Aorta (tissue), 5 donors: ENCODE data around the gene RASSF10. TPM values are rescaled to one million over a fixed set of nuclear protein-coding genes. Genes with fewer than 3 reads are reported as not detected.

ENCODE experiments used
- ATAC-seq: fragments of 200-7000 bp; cut with Tn5 transposase; one replicate; pipeline ENCODE4 v1.9.1; 2022; ENCODE audit warnings: moderate library complexity; ENCODE audit not compliant: low FRiP score
- DNase-seq, 2 donors: peaks; one replicate each; pipeline ENCODE4 v3.0.0-alpha.2; 2020
- H3K27ac ChIP-seq, 2 donors: one replicate each; pipeline ENCODE4 v1.5.1; 2013; ENCODE audit warnings: low read length in 2 of 2, mild to moderate bottlenecking in 2 of 2, moderate library complexity in 2 of 2, control low read depth in 1 of 2, inconsistent platforms in 1 of 2, low read depth in 1 of 2
- H3K27me3 ChIP-seq, 2 donors: one replicate each; pipeline ENCODE4 v1.6.1; 2013; ENCODE audit warnings: control low read depth in 1 of 2, low read length in 1 of 2, mild to moderate bottlenecking in 1 of 2, moderate library complexity in 1 of 2; ENCODE audit not compliant: insufficient read depth in 2 of 2, control insufficient read depth in 1 of 2
- H3K36me3 ChIP-seq, 2 donors: one replicate each; pipeline ENCODE4 v1.6.1; 2013; ENCODE audit warnings: control low read depth in 1 of 2, low read length in 1 of 2, mild to moderate bottlenecking in 1 of 2; ENCODE audit not compliant: insufficient read depth in 2 of 2, control insufficient read depth in 1 of 2
- H3K4me1 ChIP-seq, 2 donors: one replicate each; pipeline ENCODE4 v1.6.1; 2013; ENCODE audit warnings: low read length in 2 of 2, control low read depth in 1 of 2, mild to moderate bottlenecking in 1 of 2, moderate library complexity in 1 of 2; ENCODE audit not compliant: insufficient read depth in 2 of 2, control insufficient read depth in 1 of 2
- H3K4me3 ChIP-seq, 2 donors: one replicate each; pipeline ENCODE4 v1.5.1; 2013; ENCODE audit warnings: low read length in 2 of 2, control low read depth in 1 of 2, mild to moderate bottlenecking in 1 of 2
- H3K9me3 ChIP-seq: one replicate; pipeline ENCODE4 v1.6.1; 2013; ENCODE audit warnings: mild to moderate bottlenecking, low read length; ENCODE audit not compliant: control insufficient read depth
- WGBS, 2 donors: extraction: QIAGEN DNeasy Blood & Tissue Kit; methylation state at CpG; one replicate each; pipeline ENCODE4 v1.1.7; 2013; 5-methylcytosine and 5-hydroxymethylcytosine counted together
- intact Hi-C, 2 donors: fragments of 100-400 bp; cut with DNase I; formaldehyde crosslinking; loops; one replicate each; pipeline versions ENCODE4 v1.14.2 to v1.15.0; 2022
- polyA plus RNA-seq, 2 donors: library from polyadenylated mRNA; stranded (reverse); fragments of 200-250 nt; gene quantifications; one replicate each; pipeline ENCODE4 v1.2.3, GENCODE V29; 2013
- total RNA-seq, 2 donors: library from RNA; stranded (reverse); fragmentation: NEBNext Ultra II Directional; extraction: Animal tissue kit (Norgen Biotek cat#: 25700); gene quantifications; one replicate each; pipeline ENCODE4 v1.2.1, GENCODE V29; 2021
- donor health status: healthy with polysubstance abuse.
- donor health status: Bipolar disorder and iron deficiency.
- donor health status: DM: no; HTN: no; CAD: no.
- donor health status: DM: no; HTN: no; CAD: no.
- donor health status: DM: yes; HTN: yes; CAD: no.

RASSF10 gene
- total and polyA plus RNA-seq, 4 donors = 0.26 to 0.75 TPM; not detected in 2

DNA sequence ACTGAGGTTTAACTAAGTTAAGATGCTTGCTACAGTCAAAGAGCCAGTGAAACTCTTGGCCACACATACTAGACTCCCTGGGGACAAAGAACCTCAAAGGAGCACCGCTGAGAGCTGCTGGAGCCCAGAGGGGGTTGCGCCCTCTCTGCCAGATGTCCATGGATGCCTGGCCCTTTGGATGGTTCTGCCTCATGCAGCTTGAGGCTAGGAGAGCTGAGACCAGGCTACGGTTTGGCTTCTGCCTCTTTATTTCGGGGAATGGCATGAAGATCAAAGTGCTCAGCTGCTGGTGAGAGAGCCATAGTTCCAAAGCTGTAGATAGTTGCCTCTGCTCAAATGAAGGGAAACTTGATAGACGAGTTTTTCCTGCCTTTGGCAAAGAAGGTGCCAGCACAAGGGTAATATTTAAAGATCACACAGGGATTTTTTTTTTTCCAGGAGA is 43.0 kb downstream of the RASSF10 start:
- intact Hi-C loops = no loop called here
- H3K27me3 ChIP-seq = peaks cover 0 to 2% of the 10 kb centered on the region in 2 donors
- ATAC-seq = no peak
- peaks cover 2% of the 10 kb centered on the region for H3K9me3 ChIP-seq
- H3K4me3 ChIP-seq = no peak overlapping the region
- WGBS, 2 donors = 58 to 61% methylated on average over 5 of the region's 5 CpGs
- H3K4me1 ChIP-seq = no peaks in the 10 kb centered on the region
- H3K27ac ChIP-seq = no peak overlapping the region
- no peak for DNase-seq
- no peaks in the 10 kb centered on the region for H3K36me3 ChIP-seq

DNA sequence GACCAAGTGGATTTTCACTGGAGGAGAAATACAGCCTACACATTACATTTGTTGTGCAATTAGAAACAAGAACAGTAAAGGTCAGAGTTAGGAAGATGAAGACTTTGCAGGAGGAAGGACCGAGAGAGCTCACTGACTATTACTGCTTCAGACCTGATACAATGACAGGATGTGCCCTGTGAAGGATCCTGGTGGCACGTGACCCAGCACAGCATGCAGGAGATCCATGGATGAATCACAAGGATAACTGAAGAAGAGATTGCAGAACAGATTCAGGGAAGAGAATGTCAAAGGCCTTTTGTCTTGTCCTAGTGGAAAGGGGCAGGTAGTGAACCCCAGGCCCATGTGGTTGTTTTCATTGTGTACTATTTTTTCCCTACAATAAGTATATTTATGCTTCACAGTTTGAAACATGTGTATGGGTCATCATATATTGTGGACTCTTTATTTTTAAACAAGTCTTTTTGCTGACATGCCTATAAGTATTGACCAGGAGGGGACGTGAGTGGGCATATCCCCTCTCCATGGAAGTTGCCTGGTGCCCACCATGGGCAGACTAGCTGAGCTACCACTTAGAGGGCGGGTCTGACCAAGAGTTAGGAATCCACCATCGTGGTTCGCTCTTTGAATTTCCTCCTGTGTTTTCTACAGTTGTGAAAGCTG is 44.3 kb downstream of the RASSF10 start:
- no peak overlapping the region for H3K27ac ChIP-seq
- DNase-seq (no peak), ATAC-seq (no peak)
- H3K9me3 ChIP-seq = peaks cover 2% of the 10 kb centered on the region
- 67 to 75% methylated on average over 6 of the region's 6 CpGs for WGBS, 2 donors
- H3K4me1 ChIP-seq = no peaks in the 10 kb centered on the region
- intact Hi-C loops = no loop called here
- H3K36me3 ChIP-seq = no peaks in the 10 kb centered on the region
- peaks cover 0 to 2% of the 10 kb centered on the region in 2 donors for H3K27me3 ChIP-seq
- no peak overlapping the region for H3K4me3 ChIP-seq

DNA sequence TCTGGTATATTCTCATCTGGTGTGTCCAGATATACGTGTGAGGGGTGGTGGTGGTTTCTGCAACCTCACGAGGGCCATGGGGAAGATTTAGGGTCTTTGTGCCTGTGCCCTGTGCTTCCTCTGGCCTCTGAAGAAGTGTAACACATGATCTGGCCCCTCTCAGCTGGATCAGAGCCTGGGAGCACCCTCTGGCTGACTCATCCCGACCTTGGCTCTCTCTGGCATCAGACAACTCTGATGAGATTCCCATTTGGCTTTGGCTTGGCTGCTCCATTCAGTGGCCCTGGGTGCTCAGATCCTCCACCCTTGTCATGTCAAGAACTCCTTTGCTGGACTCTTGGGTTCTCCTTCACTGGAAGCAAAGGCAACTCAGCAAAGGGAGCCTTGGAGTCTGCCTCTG is 45.2 kb downstream of the RASSF10 start:
- ATAC-seq = no peak
- H3K4me3 ChIP-seq = no peak overlapping the region
- H3K4me1 ChIP-seq = no peaks in the 10 kb centered on the region
- intact Hi-C loops = no loop called here
- no peaks in the 10 kb centered on the region for H3K36me3 ChIP-seq
- 64 to 80% methylated on average over 3 of the region's 3 CpGs for WGBS, 2 donors
- H3K27ac ChIP-seq = no peak overlapping the region
- peaks cover 2% of the 10 kb centered on the region for H3K9me3 ChIP-seq
- no peak for DNase-seq
- peaks cover 0 to 2% of the 10 kb centered on the region in 2 donors for H3K27me3 ChIP-seq

DNA sequence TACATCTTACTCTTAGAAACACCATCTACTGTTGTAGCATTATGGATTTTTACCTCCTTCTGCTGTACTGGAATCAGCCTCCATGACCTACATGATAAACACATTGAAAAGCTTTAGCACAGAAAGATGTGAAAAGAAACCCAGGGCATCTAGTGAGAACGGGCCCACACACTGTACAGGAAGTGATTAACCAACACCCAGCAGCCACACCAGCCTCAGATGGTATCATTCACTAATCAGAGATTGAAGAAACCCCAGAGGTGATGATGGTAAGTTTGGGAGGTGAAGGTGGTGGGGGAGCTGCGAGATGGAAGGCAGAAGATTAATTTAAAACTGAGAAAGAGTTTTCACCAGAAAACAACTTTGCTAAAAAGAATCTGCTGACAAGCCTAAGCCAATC is 46.1 kb downstream of the RASSF10 start:
- ATAC-seq = no peak
- 70% methylated on average over 2 of the region's 2 CpGs for WGBS, 2 donors

DNA sequence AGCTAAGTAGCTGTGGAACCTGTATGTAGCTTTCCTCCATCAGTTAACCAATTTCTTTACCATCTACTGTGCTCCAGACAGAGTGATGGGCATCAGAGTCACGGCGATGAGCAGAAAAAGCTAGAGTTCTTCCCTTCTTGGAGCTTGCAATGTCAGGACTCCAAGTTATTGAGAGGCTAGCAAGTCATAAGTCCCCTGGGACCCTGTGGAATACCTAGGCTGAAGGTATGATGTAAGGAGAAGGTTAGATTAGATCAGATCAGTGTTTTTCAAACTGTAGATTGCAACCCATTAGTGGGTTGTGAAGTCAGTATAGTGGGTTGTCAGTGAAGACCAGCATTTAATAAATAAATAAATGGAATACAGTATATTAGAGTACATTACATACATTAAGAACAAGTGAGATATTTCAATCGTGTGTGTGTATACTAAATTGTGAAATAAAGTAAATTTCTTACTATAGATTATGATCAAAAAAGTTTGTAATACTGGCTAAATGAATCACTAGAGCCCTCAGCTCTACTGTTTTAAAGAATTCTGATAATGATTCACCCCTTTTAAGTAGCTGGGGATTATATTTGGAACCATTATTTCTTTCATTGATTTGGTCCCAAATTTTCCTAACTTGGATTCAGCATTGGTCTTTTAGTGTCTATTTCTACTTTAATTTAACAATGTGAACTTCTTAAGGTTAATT is 52.3 kb downstream of the RASSF10 start:
- Histone ChIP-seq H3K27me3 (peaks cover 0 to 2% of the 10 kb centered on the region in 2 donors), H3K27ac (no peak overlapping the region), H3K36me3 (no peaks in the 10 kb centered on the region), H3K9me3 (no peaks in the 10 kb centered on the region), H3K4me3 (no peak overlapping the region), H3K4me1 (no peaks in the 10 kb centered on the region)
- DNase-seq (no peak), ATAC-seq (no peak)
- intact Hi-C loops = no loop called here
- 68 to 74% methylated on average over 3 of the region's 3 CpGs for WGBS, 2 donors

More for the DNA sequence above, 46.1 kb downstream of the RASSF10 start:
- H3K27ac ChIP-seq = no peak overlapping the region
- H3K36me3 ChIP-seq = no peaks in the 10 kb centered on the region
- H3K4me3 ChIP-seq = no peak overlapping the region
- no peaks in the 10 kb centered on the region for H3K4me1 ChIP-seq
- H3K9me3 ChIP-seq = peaks cover 2% of the 10 kb centered on the region
- intact Hi-C loops = no loop called here
- no peak for DNase-seq
- peaks cover 0 to 4% of the 10 kb centered on the region in 2 donors for H3K27me3 ChIP-seq
